ENCODE results near the gene ABCC4. TPM values are rescaled to one million over a fixed set of nuclear protein-coding genes. Genes with fewer than 3 reads are reported as not detected.

Gene ABCC4
- total and polyA plus RNA-seq, 8 donors: 1.5 to 87.2 (median 29.7) TPM

DNA sequence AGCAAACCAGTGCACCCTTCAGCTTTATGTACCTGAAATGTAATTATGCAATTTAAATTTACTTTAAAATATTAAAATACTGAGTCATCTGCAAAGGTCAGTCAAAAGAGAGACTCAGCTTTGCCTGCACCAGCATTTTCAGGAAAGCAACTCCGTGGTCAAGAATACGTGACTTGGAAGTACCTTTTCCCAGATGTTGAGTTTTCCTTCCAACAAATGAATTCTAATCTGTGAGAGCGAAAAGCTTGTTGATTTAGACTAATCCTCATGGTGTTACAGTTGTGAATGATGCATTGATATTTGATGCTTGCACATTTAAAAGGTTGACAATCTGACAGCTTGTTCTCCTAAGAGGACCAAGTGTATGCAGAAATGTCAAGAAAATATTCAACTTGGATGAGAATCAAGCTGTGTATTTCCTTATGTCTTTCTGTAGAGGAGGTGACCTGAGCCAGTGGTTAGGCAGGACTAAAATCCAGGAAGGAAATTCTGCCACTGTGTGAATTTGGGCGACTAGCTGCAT lies 270.4 kb downstream of the ABCC4 start:
- H3K27me3 ChIP-seq: no peaks in the 10 kb centered on the region
- no peak for DNase-seq
- no peak overlapping the region for H3K4me3 ChIP-seq
- intact Hi-C loops (cut with DNase I; ENCODE audit: low total_unique reads): no loop called here
- no peaks in the 10 kb centered on the region for H3K4me1 ChIP-seq
- H3K9me3 ChIP-seq: no peaks in the 10 kb centered on the region
- no peak overlapping the region for H3K27ac ChIP-seq
- TF ChIP-seq, protein P1, sequence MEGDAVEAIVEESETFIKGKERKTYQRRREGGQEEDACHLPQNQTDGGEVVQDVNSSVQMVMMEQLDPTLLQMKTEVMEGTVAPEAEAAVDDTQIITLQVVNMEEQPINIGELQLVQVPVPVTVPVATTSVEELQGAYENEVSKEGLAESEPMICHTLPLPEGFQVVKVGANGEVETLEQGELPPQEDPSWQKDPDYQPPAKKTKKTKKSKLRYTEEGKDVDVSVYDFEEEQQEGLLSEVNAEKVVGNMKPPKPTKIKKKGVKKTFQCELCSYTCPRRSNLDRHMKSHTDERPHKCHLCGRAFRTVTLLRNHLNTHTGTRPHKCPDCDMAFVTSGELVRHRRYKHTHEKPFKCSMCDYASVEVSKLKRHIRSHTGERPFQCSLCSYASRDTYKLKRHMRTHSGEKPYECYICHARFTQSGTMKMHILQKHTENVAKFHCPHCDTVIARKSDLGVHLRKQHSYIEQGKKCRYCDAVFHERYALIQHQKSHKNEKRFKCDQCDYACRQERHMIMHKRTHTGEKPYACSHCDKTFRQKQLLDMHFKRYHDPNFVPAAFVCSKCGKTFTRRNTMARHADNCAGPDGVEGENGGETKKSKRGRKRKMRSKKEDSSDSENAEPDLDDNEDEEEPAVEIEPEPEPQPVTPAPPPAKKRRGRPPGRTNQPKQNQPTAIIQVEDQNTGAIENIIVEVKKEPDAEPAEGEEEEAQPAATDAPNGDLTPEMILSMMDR (IDR thresholded peaks at IDR 0.05): no peak
- TF ChIP-seq POLR2AphosphoS5 (IDR thresholded peaks at IDR 0.05) (no peak), POLR2A (IDR thresholded peaks at IDR 0.05) (no peak), EP300 (IDR thresholded peaks at IDR 0.05) (no peak)
- H3K36me3 ChIP-seq: peaks cover 0 to 16% (median 7%) of the 10 kb centered on the region in 4 donors
- 63 to 82% (median 71%) methylated on average over 4 of the region's 4 CpGs for WGBS, 5 donors

GRCh38 chr13:95027638-95028037 lies 273.6 kb downstream of the ABCC4 start:
- Histone ChIP-seq H3K4me1 (no peaks in the 10 kb centered on the region), H3K36me3 (peaks cover 0 to 8% (median 0%) of the 10 kb centered on the region in 4 donors), H3K27ac (no peak overlapping the region), H3K9me3 (no peaks in the 10 kb centered on the region), H3K4me3 (no peak overlapping the region), H3K27me3 (no peaks in the 10 kb centered on the region)
- WGBS, 5 donors: 93 to 99% (median 98%) methylated on average over 3 of the region's 3 CpGs
- no peak for TF ChIP-seq POLR2A (IDR thresholded peaks at IDR 0.05)
- no peak for TF ChIP-seq EP300 (IDR thresholded peaks at IDR 0.05)
- TF ChIP-seq POLR2AphosphoS5 (IDR thresholded peaks at IDR 0.05): no peak
- TF ChIP-seq, protein P1 (IDR thresholded peaks at IDR 0.05): no peak
- intact Hi-C loops (cut with DNase I; ENCODE audit: low total_unique reads): no loop called here
- DNase-seq: no peak

DNA sequence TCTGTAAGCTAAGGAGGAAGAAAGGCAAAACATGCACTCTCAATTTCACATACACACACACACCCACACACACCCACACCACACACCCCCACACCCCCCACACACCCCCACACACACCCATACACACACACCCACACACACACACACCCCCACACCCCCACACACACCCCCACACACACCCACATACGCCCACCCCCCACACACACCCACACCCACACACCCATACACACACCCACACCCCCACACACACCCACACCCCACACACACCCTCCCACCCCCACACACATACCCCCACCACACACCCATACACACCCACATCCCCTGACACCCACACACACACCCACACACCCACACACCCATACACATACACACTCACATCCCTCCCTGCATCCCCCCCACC lies 276.1 kb downstream of the ABCC4 start:
- Histone ChIP-seq H3K36me3 (peaks cover 0 to 13% (median 5%) of the 10 kb centered on the region in 4 donors), H3K27ac (no peak overlapping the region), H3K27me3 (no peaks in the 10 kb centered on the region), H3K4me1 (no peaks in the 10 kb centered on the region), H3K4me3 (no peak overlapping the region), H3K9me3 (no peaks in the 10 kb centered on the region)
- no peak for TF ChIP-seq POLR2AphosphoS5 (IDR thresholded peaks at IDR 0.05)
- TF ChIP-seq, protein P1 (IDR thresholded peaks at IDR 0.05): no peak
- no peak for TF ChIP-seq EP300 (IDR thresholded peaks at IDR 0.05)
- no peak for TF ChIP-seq POLR2A (IDR thresholded peaks at IDR 0.05)
- no peak for DNase-seq
- intact Hi-C loops (cut with DNase I; ENCODE audit: low total_unique reads): no loop called here
- WGBS, 5 donors: 86 to 100% (median 100%) methylated on average over 1 of the region's 1 CpG; no CpG with 5 or more reads in 2 of the 5 donors

GRCh38 chr13:95023405-95023804 lies 277.8 kb downstream of the ABCC4 start:
- WGBS, 5 donors: 47 to 92% (median 87%) methylated on average over 4 of the region's 4 CpGs
- no peak for TF ChIP-seq POLR2AphosphoS5 (IDR thresholded peaks at IDR 0.05)
- no peak for TF ChIP-seq POLR2A (IDR thresholded peaks at IDR 0.05)
- TF ChIP-seq EP300 (IDR thresholded peaks at IDR 0.05): no peak
- H3K4me3 ChIP-seq: no peak overlapping the region
- no peak overlapping the region for H3K27ac ChIP-seq
- no peaks in the 10 kb centered on the region for H3K27me3 ChIP-seq
- no peaks in the 10 kb centered on the region for H3K9me3 ChIP-seq
- DNase-seq: no peak
- H3K36me3 ChIP-seq: peaks cover 0 to 13% (median 5%) of the 10 kb centered on the region in 4 donors
- H3K4me1 ChIP-seq: no peaks in the 10 kb centered on the region
- intact Hi-C loops (cut with DNase I; ENCODE audit: low total_unique reads): no loop called here

DNA sequence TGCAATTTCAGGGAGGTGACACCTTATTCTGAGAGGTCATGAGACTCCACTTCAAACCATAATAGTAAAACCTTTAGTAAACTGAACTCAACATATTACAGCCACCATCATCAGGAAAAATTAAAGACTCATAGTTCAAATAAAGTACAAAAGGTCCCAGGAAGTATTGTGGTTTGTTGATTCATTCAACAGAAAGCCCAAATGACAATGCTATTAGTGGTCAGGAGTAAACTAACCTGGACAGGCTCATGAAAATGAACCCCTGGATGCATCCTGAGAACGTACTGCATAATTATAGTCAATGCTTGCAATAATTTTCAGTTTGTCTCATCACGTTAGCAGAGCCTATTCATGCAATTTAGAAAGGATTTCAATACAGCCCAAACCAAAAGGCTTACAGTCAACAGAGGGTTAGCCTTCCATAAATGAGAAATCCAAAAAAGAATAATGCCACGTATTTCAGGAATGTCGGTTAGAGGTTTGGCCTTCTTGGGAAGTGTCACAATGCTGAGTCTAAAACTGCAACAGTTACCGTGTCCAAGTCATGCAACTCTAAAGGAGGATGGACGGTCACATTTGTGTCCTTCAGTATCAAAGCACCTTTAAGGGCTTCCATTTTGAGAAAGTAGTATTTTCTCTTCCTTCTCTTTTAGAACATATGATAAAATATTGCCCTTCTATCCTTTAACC lies 280.8 kb downstream of the ABCC4 start:
- intact Hi-C loops (cut with DNase I; ENCODE audit: low total_unique reads): no loop called here
- Histone ChIP-seq H3K27me3 (no peaks in the 10 kb centered on the region), H3K27ac (no peak overlapping the region), H3K4me1 (no peaks in the 10 kb centered on the region), H3K36me3 (peaks cover 0 to 13% (median 5%) of the 10 kb centered on the region in 4 donors), H3K9me3 (no peaks in the 10 kb centered on the region), H3K4me3 (no peak overlapping the region)
- WGBS, 5 donors: 86 to 95% (median 94%) methylated on average over 6 of the region's 6 CpGs
- DNase-seq: no peak
- TF ChIP-seq POLR2AphosphoS5 (IDR thresholded peaks at IDR 0.05): no peak
- no peak for TF ChIP-seq POLR2A (IDR thresholded peaks at IDR 0.05)
- TF ChIP-seq EP300 (IDR thresholded peaks at IDR 0.05): no peak
- TF ChIP-seq, protein P1 (IDR thresholded peaks at IDR 0.05): no peak

All from stomach (tissue), 9 donors.